SK-N-SH (cell line): ENCODE results near the gene CIBAR2. TPM values are rescaled to one million over a fixed set of nuclear protein-coding genes. Genes with fewer than 3 reads are reported as not detected.

Source experiments
- CTCF ChIA-PET: fragments of 300-600, 350-600 bp; formaldehyde crosslinking; extraction: SDS; loops from one replicate; lab custom pipeline; 2021; lab: Yijun Ruan, JAX
- POLR2A ChIA-PET: fragments of 350-600 bp; sonication (Branson Sonifier 250); formaldehyde crosslinking; extraction: SDS; loops from one replicate; lab custom pipeline; 2020; ENCODE audit warnings: antibody characterized with exemption, inconsistent platforms; lab: Yijun Ruan, JAX
- DNase-seq: peaks from one replicate; pipeline ENCODE4 v3.0.0; 2012
- H2AFZ ChIP-seq: fragments of 200-600 bp; sonication (generic); 2 replicates; pipeline ENCODE4 v1.8.1; 2016; ENCODE audit warnings: antibody characterized with exemption, mild to moderate bottlenecking, low read depth
- H3F3A ChIP-seq: fragments of 200-600 bp; sonication (generic); replicated peaks from 2 replicates; pipeline ENCODE3; 2016; ENCODE audit warnings: antibody characterized with exemption, mild to moderate bottlenecking; ENCODE audit not compliant: insufficient read depth
- H3K27ac ChIP-seq, 2 experiments: fragments of 200-500 bp in 1 of 2; fragments of 200-600 bp in 1 of 2; sonication (Bioruptor generic) in 1 of 2; sonication (generic), shearing (Covaris generic) in 1 of 2; 2 replicates each; pipeline versions ENCODE4 v1.5.1 to v1.6.1; 2014 to 2016; ENCODE audit warnings: low read depth in 2 of 2, inconsistent platforms in 1 of 2, low read length in 1 of 2, mild to moderate bottlenecking in 1 of 2, mixed read lengths in 1 of 2
- H3K27me3 ChIP-seq: fragments of 200-600 bp; sonication (generic), shearing (Covaris generic); 2 replicates; pipeline ENCODE4 v1.6.1; 2016; ENCODE audit warnings: mixed run types; ENCODE audit not compliant: insufficient read depth
- H3K36me3 ChIP-seq, 2 experiments: fragments of 200-500 bp in 1 of 2; fragments of 200-600 bp in 1 of 2; sonication (Bioruptor generic) in 1 of 2; sonication (generic) in 1 of 2; replicated peaks in 1 of 2; 2 replicates each; pipeline versions ENCODE3 to v1.5.1; 2014 to 2016; ENCODE audit warnings: low read length in 1 of 2, mild to moderate bottlenecking in 1 of 2; ENCODE audit not compliant: insufficient read depth in 2 of 2, control insufficient read depth in 1 of 2
- H3K4me1 ChIP-seq, 2 experiments: fragments of 200-500 bp in 1 of 2; fragments of 200-600 bp in 1 of 2; sonication (Bioruptor generic) in 1 of 2; sonication (generic), shearing (Covaris generic) in 1 of 2; 2 replicates each; pipeline versions ENCODE4 v1.5.1 to v1.6.1; 2014 to 2016; ENCODE audit warnings: low read depth in 1 of 2, low read length in 1 of 2, mixed run types in 1 of 2; ENCODE audit not compliant: insufficient read depth in 2 of 2, control insufficient read depth in 1 of 2
- H3K4me2 ChIP-seq: fragments of 200-600 bp; sonication (generic), shearing (Covaris generic); 2 replicates; pipeline ENCODE4 v1.6.1; 2017; ENCODE audit warnings: mixed run types
- H3K4me3 ChIP-seq, 2 experiments: fragments of 200-500 bp in 1 of 2; fragments of 200-600 bp in 1 of 2; sonication (Bioruptor generic) in 1 of 2; sonication (generic), shearing (Covaris generic) in 1 of 2; 2 replicates each; pipeline versions ENCODE4 v1.5.1 to v1.8.1; 2014 to 2016; ENCODE audit warnings: low read depth in 2 of 2, inconsistent platforms in 1 of 2, low read length in 1 of 2, mild to moderate bottlenecking in 1 of 2, mixed read lengths in 1 of 2, moderate library complexity in 1 of 2
- H3K79me2 ChIP-seq: fragments of 200-600 bp; sonication (generic); 2 replicates; pipeline ENCODE4 v1.8.1; 2017; ENCODE audit warnings: mild to moderate bottlenecking; ENCODE audit not compliant: insufficient read depth
- H3K9ac ChIP-seq: fragments of 200-600 bp; sonication (generic); 2 replicates; pipeline ENCODE4 v1.6.1; 2017; ENCODE audit warnings: mixed run types
- H3K9me2 ChIP-seq: fragments of 200-600 bp; sonication (generic); 2 replicates; pipeline ENCODE4 v1.6.1; 2017; ENCODE audit warnings: mixed run types
- H3K9me3 ChIP-seq: fragments of 200-600 bp; sonication (generic); 2 replicates; pipeline ENCODE4 v1.6.1; 2017; ENCODE audit warnings: mixed run types, mild to moderate bottlenecking, moderate library complexity
- H4K20me1 ChIP-seq: fragments of 200-600 bp; sonication (generic); 2 replicates; pipeline ENCODE4 v1.6.1; 2017; ENCODE audit warnings: mild to moderate bottlenecking, mixed run types; ENCODE audit not compliant: insufficient read depth
- CHD2 ChIP-seq: fragments of 150-350 bp; IDR thresholded peaks from 2 replicates; pipeline ENCODE4 v1.6.1; 2018; ENCODE audit warnings: low read length; ENCODE audit not compliant: partially characterized antibody
- EP300 ChIP-seq, 2 experiments: IDR thresholded peaks; 2 replicates each; pipeline versions ENCODE4 v1.4.0 to v1.6.1; 2012; ENCODE audit warnings: borderline replicate concordance in 1 of 2, low read depth in 1 of 2, low read length in 1 of 2
- EZH2phosphoT487 ChIP-seq: fragments of 200-600 bp; sonication (generic); IDR thresholded peaks from 2 replicates; pipeline ENCODE4 v1.6.1; 2017; ENCODE audit warnings: low read depth, mixed run types, mild to moderate bottlenecking, antibody characterized with exemption, moderate library complexity, borderline replicate concordance
- FOSL2 ChIP-seq: IDR thresholded peaks from 2 replicates; pipeline ENCODE4 v1.4.0; 2012; ENCODE audit warnings: low read depth, mild to moderate bottlenecking, moderate library complexity, borderline replicate concordance
- FOXJ3 ChIP-seq: sonication (generic); formaldehyde crosslinking; IDR thresholded peaks from 2 replicates; pipeline ENCODE4 v1.5.1; 2020; ENCODE audit warnings: mild to moderate bottlenecking, missing genetic modification reagents
- FOXM1 ChIP-seq: IDR thresholded peaks from 2 replicates; pipeline ENCODE4 v1.4.0; 2012; ENCODE audit warnings: low read depth, mild to moderate bottlenecking
- GABPA ChIP-seq: IDR thresholded peaks from 2 replicates; pipeline ENCODE4 v1.4.0; 2012; ENCODE audit warnings: low read depth, mild to moderate bottlenecking
- NFIC ChIP-seq: IDR thresholded peaks from 2 replicates; pipeline ENCODE4 v1.4.0; 2012; ENCODE audit warnings: borderline replicate concordance
- POLR2AphosphoS5 ChIP-seq: IDR thresholded peaks from 2 replicates; pipeline ENCODE4 v1.6.1; 2012; ENCODE audit warnings: low read depth, low read length
- RCOR1 ChIP-seq: fragments of 150-350 bp; IDR thresholded peaks from 2 replicates; pipeline ENCODE4 v1.6.1; 2017; ENCODE audit warnings: antibody characterized with exemption, low read length
- REST ChIP-seq: IDR thresholded peaks from 2 replicates; pipeline ENCODE4 v1.6.1; 2012; ENCODE audit warnings: mild to moderate bottlenecking, low read depth, low read length, moderate library complexity
- RFX5 ChIP-seq: IDR thresholded peaks from 2 replicates; pipeline ENCODE4 v1.6.1; 2012; ENCODE audit warnings: mild to moderate bottlenecking, improper control_type of control experiment, low read length
- TCF12 ChIP-seq: IDR thresholded peaks from 2 replicates; pipeline ENCODE4 v1.4.0; 2012
- TEAD4 ChIP-seq: IDR thresholded peaks from 2 replicates; pipeline ENCODE4 v1.4.0; 2012; ENCODE audit warnings: mild to moderate bottlenecking, borderline replicate concordance; ENCODE audit not compliant: insufficient read depth
- YY1 ChIP-seq: IDR thresholded peaks from 2 replicates; pipeline ENCODE4 v1.4.0; 2012; ENCODE audit warnings: low read depth, mild to moderate bottlenecking
- WGBS: methylation state at CpG from one replicate; pipeline ENCODE4 v1.1.6; 2017; ENCODE audit warnings: low lambda C conversion rate; 5-methylcytosine and 5-hydroxymethylcytosine counted together
- polyA plus RNA-seq, 3 experiments: library from polyadenylated mRNA; depleted of rRNA; stranded (reverse); fragments of >200 nt; gene quantifications; 2 replicates each; pipeline ENCODE4 v1.2.3, GENCODE V29; 2012
- TF ChIP-seq, protein P1 (sequence below): IDR thresholded peaks from 2 replicates; pipeline ENCODE4 v1.4.0; 2012; ENCODE audit warnings: low read depth
- TF ChIP-seq, protein P2 (sequence below): IDR thresholded peaks from 2 replicates; pipeline ENCODE4 v1.4.0; 2012; ENCODE audit warnings: low read depth, borderline replicate concordance
- TF ChIP-seq, protein P3 (sequence below): fragments of 200-600 bp; sonication (generic); IDR thresholded peaks from 2 replicates; pipeline ENCODE4 v1.6.1; 2017; ENCODE audit warnings: antibody characterized with exemption, mild to moderate bottlenecking, moderate library complexity
- TF ChIP-seq, protein P4 (sequence below): fragments of 150-350 bp; IDR thresholded peaks from 2 replicates; pipeline ENCODE4 v1.6.1; 2017; ENCODE audit warnings: antibody characterized with exemption, low read length, low read depth, borderline replicate concordance

CIBAR2 gene
- polyA plus RNA-seq, 1 of the 3 experiments (the other 2 are of a cell fraction) = 0.15 TPM

GRCh38 chr16:85065099-85065498 is 47.2 kb downstream of the CIBAR2 start:
- H3K9ac ChIP-seq = no peak overlapping the region
- H3F3A ChIP-seq = no peaks in the 10 kb centered on the region
- H4K20me1 ChIP-seq = no peaks in the 10 kb centered on the region
- H3K4me1 ChIP-seq = no peaks in the 10 kb centered on the region
- TF ChIP-seq, protein P1, sequence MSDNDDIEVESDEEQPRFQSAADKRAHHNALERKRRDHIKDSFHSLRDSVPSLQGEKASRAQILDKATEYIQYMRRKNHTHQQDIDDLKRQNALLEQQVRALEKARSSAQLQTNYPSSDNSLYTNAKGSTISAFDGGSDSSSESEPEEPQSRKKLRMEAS = no peak
- ChIA-PET POLR2A (interaction anchor here (0.6 kb wide), 1 partner anchor 26 kb away, joined by 3 read pairs; no protein-coding TSS in a partner anchor), CTCF (interaction anchor here (1.4 to 1.5 kb wide), 2 partner anchors 9 to 21 kb away, joined by 3 to 4 read pairs; no protein-coding TSS in a partner anchor)
- no peaks in the 10 kb centered on the region for H3K79me2 ChIP-seq
- WGBS = 91% methylated on average over 13 of the region's 13 CpGs
- H2AFZ ChIP-seq = no peak overlapping the region
- no peaks in the 10 kb centered on the region for H3K27me3 ChIP-seq
- H3K4me3 ChIP-seq = no peak overlapping the region
- no peaks in the 10 kb centered on the region for H3K9me3 ChIP-seq
- H3K4me2 ChIP-seq = no peak overlapping the region
- H3K27ac ChIP-seq = no peak overlapping the region
- no peaks in the 10 kb centered on the region for H3K9me2 ChIP-seq
- peaks cover 0 to 2% of the 10 kb centered on the region in 2 experiments for H3K36me3 ChIP-seq
- DNase-seq = no peak

- no peak overlapping the region for H3K4me3 ChIP-seq
- H2AFZ ChIP-seq = no peak overlapping the region
- no peaks in the 10 kb centered on the region for H3F3A ChIP-seq
- H3K4me2 ChIP-seq = no peak overlapping the region
- H3K9ac ChIP-seq = no peak overlapping the region
- no peaks in the 10 kb centered on the region for H3K79me2 ChIP-seq
- peaks cover 0 to 2% of the 10 kb centered on the region in 2 experiments for H3K36me3 ChIP-seq
- CTCF ChIA-PET = no interaction called here
- POLR2A ChIA-PET = no interaction called here
- H4K20me1 ChIP-seq = no peaks in the 10 kb centered on the region
- no peaks in the 10 kb centered on the region for H3K9me2 ChIP-seq
- 95% methylated on average over 6 of the region's 6 CpGs for WGBS
- TF ChIP-seq POLR2AphosphoS5 (no peak), CHD2 (no peak), RFX5 (no peak), FOXM1 (no peak), FOXJ3 (CRISPR knock-in tag) (no peak), FOSL2 (no peak), TEAD4 (no peak), RCOR1 (no peak), EZH2phosphoT487 (no peak), YY1 (no peak), NFIC (no peak), GABPA (no peak), TCF12 (no peak), EP300 (IDR thresholded peaks at IDR 0.05; ENCODE audit: borderline replicate concordance in 1 of 2, low read depth in 1 of 2, low read length in 1 of 2) (no peak), REST (no peak)
- TF ChIP-seq, protein P2, sequence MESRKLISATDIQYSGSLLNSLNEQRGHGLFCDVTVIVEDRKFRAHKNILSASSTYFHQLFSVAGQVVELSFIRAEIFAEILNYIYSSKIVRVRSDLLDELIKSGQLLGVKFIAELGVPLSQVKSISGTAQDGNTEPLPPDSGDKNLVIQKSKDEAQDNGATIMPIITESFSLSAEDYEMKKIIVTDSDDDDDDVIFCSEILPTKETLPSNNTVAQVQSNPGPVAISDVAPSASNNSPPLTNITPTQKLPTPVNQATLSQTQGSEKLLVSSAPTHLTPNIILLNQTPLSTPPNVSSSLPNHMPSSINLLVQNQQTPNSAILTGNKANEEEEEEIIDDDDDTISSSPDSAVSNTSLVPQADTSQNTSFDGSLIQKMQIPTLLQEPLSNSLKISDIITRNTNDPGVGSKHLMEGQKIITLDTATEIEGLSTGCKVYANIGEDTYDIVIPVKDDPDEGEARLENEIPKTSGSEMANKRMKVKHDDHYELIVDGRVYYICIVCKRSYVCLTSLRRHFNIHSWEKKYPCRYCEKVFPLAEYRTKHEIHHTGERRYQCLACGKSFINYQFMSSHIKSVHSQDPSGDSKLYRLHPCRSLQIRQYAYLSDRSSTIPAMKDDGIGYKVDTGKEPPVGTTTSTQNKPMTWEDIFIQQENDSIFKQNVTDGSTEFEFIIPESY = no peak
- TF ChIP-seq, protein P3, sequence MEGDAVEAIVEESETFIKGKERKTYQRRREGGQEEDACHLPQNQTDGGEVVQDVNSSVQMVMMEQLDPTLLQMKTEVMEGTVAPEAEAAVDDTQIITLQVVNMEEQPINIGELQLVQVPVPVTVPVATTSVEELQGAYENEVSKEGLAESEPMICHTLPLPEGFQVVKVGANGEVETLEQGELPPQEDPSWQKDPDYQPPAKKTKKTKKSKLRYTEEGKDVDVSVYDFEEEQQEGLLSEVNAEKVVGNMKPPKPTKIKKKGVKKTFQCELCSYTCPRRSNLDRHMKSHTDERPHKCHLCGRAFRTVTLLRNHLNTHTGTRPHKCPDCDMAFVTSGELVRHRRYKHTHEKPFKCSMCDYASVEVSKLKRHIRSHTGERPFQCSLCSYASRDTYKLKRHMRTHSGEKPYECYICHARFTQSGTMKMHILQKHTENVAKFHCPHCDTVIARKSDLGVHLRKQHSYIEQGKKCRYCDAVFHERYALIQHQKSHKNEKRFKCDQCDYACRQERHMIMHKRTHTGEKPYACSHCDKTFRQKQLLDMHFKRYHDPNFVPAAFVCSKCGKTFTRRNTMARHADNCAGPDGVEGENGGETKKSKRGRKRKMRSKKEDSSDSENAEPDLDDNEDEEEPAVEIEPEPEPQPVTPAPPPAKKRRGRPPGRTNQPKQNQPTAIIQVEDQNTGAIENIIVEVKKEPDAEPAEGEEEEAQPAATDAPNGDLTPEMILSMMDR = no peak
- TF ChIP-seq, protein P4, sequence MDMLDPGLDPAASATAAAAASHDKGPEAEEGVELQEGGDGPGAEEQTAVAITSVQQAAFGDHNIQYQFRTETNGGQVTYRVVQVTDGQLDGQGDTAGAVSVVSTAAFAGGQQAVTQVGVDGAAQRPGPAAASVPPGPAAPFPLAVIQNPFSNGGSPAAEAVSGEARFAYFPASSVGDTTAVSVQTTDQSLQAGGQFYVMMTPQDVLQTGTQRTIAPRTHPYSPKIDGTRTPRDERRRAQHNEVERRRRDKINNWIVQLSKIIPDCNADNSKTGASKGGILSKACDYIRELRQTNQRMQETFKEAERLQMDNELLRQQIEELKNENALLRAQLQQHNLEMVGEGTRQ = no peak
- no peaks in the 10 kb centered on the region for H3K4me1 ChIP-seq
- H3K9me3 ChIP-seq = no peaks in the 10 kb centered on the region
- H3K27me3 ChIP-seq = no peaks in the 10 kb centered on the region
- no peak overlapping the region for H3K27ac ChIP-seq
- DNase-seq = no peak
Observed at GRCh38 chr16:85064186-85064585, 48.1 kb downstream of the CIBAR2 start.
